ENCODE results near the gene MED13L.
"Not testable (repeated sequence)": the region's sequence is repeated elsewhere in the genome, so short reads cannot be mapped to it uniquely, and the experiment has no call there.

The MED13L gene

GRCh38 chr12:115998119-115998633 is 279.3 kb downstream of the MED13L start:
- no peak for DNase-seq

GRCh38 chr12:115993737-115994136 is 283.8 kb downstream of the MED13L start:
- DNase-seq = no peak

GRCh38 chr12:115990241-115990640 is 287.3 kb downstream of the MED13L start:
- DNase-seq = no peak

- no peak for DNase-seq
Measured at GRCh38 chr12:115988625-115989563, 288.6 kb downstream of the MED13L start.

GRCh38 chr12:115988212-115988611 is 289.3 kb downstream of the MED13L start:
- no peak for DNase-seq

- DNase-seq = no peak
Measured at GRCh38 chr12:115984616-115985015, 292.9 kb downstream of the MED13L start.

GRCh38 chr12:115983226-115983798 is 294.2 kb downstream of the MED13L start:
- no peak for DNase-seq

GRCh38 chr12:115980339-115980738 is 297.2 kb downstream of the MED13L start:
- DNase-seq = no peak

- no peak for DNase-seq
Measured at GRCh38 chr12:115979851-115980250, 297.6 kb downstream of the MED13L start.

GRCh38 chr12:115979351-115979750 is 298.1 kb downstream of the MED13L start:
- DNase-seq = no peak

- DNase-seq = not testable (repeated sequence)
Measured at GRCh38 chr12:115976829-115977228, 300.7 kb downstream of the MED13L start.

- DNase-seq = no peak
Measured at GRCh38 chr12:115975411-115975810, 302.1 kb downstream of the MED13L start.

GRCh38 chr12:115973968-115974724 is 303.3 kb downstream of the MED13L start:
- DNase-seq = no peak

- DNase-seq = no peak
Measured at GRCh38 chr12:115973066-115973465, 304.4 kb downstream of the MED13L start.

GRCh38 chr12:115972241-115972640 is 305.3 kb downstream of the MED13L start:
- no peak for DNase-seq

GRCh38 chr12:115968211-115968610 is 309.3 kb downstream of the MED13L start:
- no peak for DNase-seq

GRCh38 chr12:115966376-115966775 is 311.1 kb downstream of the MED13L start:
- DNase-seq = no peak

- no peak for DNase-seq
Measured at GRCh38 chr12:115964626-115965025, 312.9 kb downstream of the MED13L start.

- no peak for DNase-seq
Measured at GRCh38 chr12:115964214-115964613, 313.3 kb downstream of the MED13L start.

- no peak for DNase-seq
Measured at GRCh38 chr12:115962216-115962615, 315.3 kb downstream of the MED13L start.

GRCh38 chr12:115960868-115961802 is 316.4 kb downstream of the MED13L start:
- DNase-seq = no peak

- DNase-seq = no peak
Measured at GRCh38 chr12:115957686-115958290, 319.7 kb downstream of the MED13L start.
